ENCODE results near the gene SPOP. TPM values are rescaled to one million over a fixed set of nuclear protein-coding genes. Genes with fewer than 3 reads are reported as not detected.

Gene SPOP
- total RNA-seq, 1 donor from 2014 or later, result 48.6 TPM

GRCh38 chr17:49574323-49574781 is 103.5 kb downstream of the SPOP start:
- Histone ChIP-seq H3K9me3 (ENCODE audit: insufficient read depth, low read depth, low read length) (no peaks in the 10 kb centered on the region), H2AFZ (ENCODE audit: low read depth, low read length) (no peak overlapping the region), H3K4me1 (ENCODE audit: insufficient read depth, low read length) (peaks cover 10% of the 10 kb centered on the region), H3K4me3 (ENCODE audit: insufficient read depth, low read depth, low read length) (no peak overlapping the region), H3K27ac (ENCODE audit: low read depth, low read length) (no peak overlapping the region), H3K79me2 (ENCODE audit: insufficient read depth, low read length) (no peaks in the 10 kb centered on the region), H3K4me2 (ENCODE audit: low read length) (no peak overlapping the region), H3K27me3 (ENCODE audit: insufficient read depth, low read length) (peaks cover 51% of the 10 kb centered on the region), H4K20me1 (ENCODE audit: insufficient read depth, low read length) (no peaks in the 10 kb centered on the region), H3K36me3 (ENCODE audit: insufficient read depth, low read length) (no peaks in the 10 kb centered on the region), H3K9ac (ENCODE audit: low read length) (no peak overlapping the region)
- TF ChIP-seq CTCF (IDR thresholded peaks at IDR 0.05; ENCODE audit: insufficient read depth, low read depth, low read length), result no peak
- TF ChIP-seq EZH2 (IDR thresholded peaks at IDR 0.05; ENCODE audit: insufficient read depth, low read length), result no peak
- H3K27ac Mint-ChIP-seq (ENCODE audit: unreplicated experiment), result no peak overlapping the region
- no peak for FAIRE-seq
- H3K36me3 Mint-ChIP-seq (ENCODE audit: low read depth, unreplicated experiment), result peaks cover 4% of the 10 kb centered on the region
- no peak for DNase-seq (ENCODE audit: low read depth)
- H3K9me3 Mint-ChIP-seq (ENCODE audit: unreplicated experiment), result peaks cover 2% of the 10 kb centered on the region
- H3K4me1 Mint-ChIP-seq (ENCODE audit: low read depth, unreplicated experiment), result no peaks in the 10 kb centered on the region
- no peak overlapping the region for H3K4me3 Mint-ChIP-seq (ENCODE audit: unreplicated experiment)
- peaks cover 59% of the 10 kb centered on the region for H3K27me3 Mint-ChIP-seq (ENCODE audit: low read depth, unreplicated experiment)

DNA sequence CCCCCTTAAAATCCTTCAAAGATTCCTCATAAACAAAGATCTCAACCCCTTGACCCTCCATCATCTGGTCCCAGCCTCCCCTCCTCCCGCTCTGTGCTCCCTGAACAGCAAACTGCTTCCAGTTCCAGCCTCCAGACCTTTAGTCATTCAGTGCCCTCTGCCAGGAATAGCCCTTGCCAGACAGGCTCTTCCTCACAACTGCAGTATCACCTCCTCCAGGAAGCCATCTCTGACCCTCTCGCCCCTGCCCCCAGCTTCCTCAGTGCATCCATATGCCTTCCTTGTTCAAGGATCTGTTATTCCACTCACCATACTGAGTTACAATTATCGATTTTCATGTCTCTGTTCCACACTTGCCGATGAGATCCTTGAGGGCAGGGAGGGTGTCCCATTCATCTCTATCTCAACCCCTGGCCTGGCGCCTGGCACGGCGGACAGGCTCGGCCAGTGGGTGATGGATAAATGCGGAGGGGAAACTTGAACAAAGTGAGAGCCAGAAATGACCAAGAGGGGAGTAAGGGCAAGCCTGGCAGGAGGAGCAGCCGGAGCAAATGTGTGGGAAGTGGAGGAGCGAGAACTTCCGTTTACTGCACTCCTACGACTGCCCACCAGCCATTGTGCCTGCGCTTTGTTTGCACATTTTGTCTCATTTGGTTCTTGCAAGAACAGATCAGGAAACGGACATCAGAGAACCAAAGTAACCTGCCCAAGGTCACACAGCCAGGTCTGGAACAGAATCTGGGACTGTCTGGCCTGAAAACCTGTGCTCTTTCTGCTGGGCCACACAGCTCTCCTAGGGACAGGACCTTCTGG is 104.2 kb downstream of the SPOP start:
- Histone ChIP-seq H3K79me2 (ENCODE audit: insufficient read depth, low read length) (no peaks in the 10 kb centered on the region), H3K4me3 (ENCODE audit: insufficient read depth, low read depth, low read length) (no peak overlapping the region), H3K9me3 (ENCODE audit: insufficient read depth, low read depth, low read length) (no peaks in the 10 kb centered on the region), H2AFZ (ENCODE audit: low read depth, low read length) (no peak overlapping the region), H3K4me2 (ENCODE audit: low read length) (no peak overlapping the region), H4K20me1 (ENCODE audit: insufficient read depth, low read length) (no peaks in the 10 kb centered on the region), H3K36me3 (ENCODE audit: insufficient read depth, low read length) (no peaks in the 10 kb centered on the region), H3K4me1 (ENCODE audit: insufficient read depth, low read length) (peaks cover 10% of the 10 kb centered on the region), H3K9ac (ENCODE audit: low read length) (no peak overlapping the region), H3K27me3 (ENCODE audit: insufficient read depth, low read length) (peaks cover 51% of the 10 kb centered on the region), H3K27ac (ENCODE audit: low read depth, low read length) (no peak overlapping the region)
- no peaks in the 10 kb centered on the region for H3K9me3 Mint-ChIP-seq (ENCODE audit: unreplicated experiment)
- FAIRE-seq (no peak), DNase-seq (ENCODE audit: low read depth) (no peak)
- no peaks in the 10 kb centered on the region for H3K36me3 Mint-ChIP-seq (ENCODE audit: low read depth, unreplicated experiment)
- TF ChIP-seq EZH2 (IDR thresholded peaks at IDR 0.05; ENCODE audit: insufficient read depth, low read length) (no peak), CTCF (IDR thresholded peaks at IDR 0.05; ENCODE audit: insufficient read depth, low read depth, low read length) (no peak)
- no peak overlapping the region for H3K27ac Mint-ChIP-seq (ENCODE audit: unreplicated experiment)
- peaks cover 55% of the 10 kb centered on the region for H3K27me3 Mint-ChIP-seq (ENCODE audit: low read depth, unreplicated experiment)
- no peak overlapping the region for H3K4me3 Mint-ChIP-seq (ENCODE audit: unreplicated experiment)
- H3K4me1 Mint-ChIP-seq (ENCODE audit: low read depth, unreplicated experiment), result no peaks in the 10 kb centered on the region
